Astrocyte of the cerebellum (primary cell): ENCODE results near the gene POU2F2.

Experiments used
- DNase-seq: peaks from one replicate; pipeline ENCODE4 v3.0.0-alpha.2; 2011; ENCODE audit warnings: low read depth
- H3K4me3 ChIP-seq: 2 replicates; pipeline ENCODE4 v1.5.1; 2011; ENCODE audit warnings: mild to moderate bottlenecking, low read depth, low read length, moderate library complexity
- CTCF ChIP-seq: IDR thresholded peaks from 2 replicates; pipeline ENCODE4 v1.5.1; 2012; ENCODE audit warnings: low read length, low read depth, moderate library complexity, mild to moderate bottlenecking; ENCODE audit errors: missing control alignments
- in situ Hi-C: cut with HindIII; loops from 2 replicates; pipeline ENCODE4 v1.10.0; 2017; ENCODE audit warnings: low sequenced_read_pairs

POU2F2 gene

GRCh38 chr19:42156571-42156970, 24.3 kb upstream of the POU2F2 start:
- in situ Hi-C loops, result no loop called here
- no peak overlapping the region for H3K4me3 ChIP-seq
- TF ChIP-seq CTCF, result no peak
- DNase-seq, result no peak

GRCh38 chr19:42155796-42156195, 23.6 kb upstream of the POU2F2 start:
- no peak for TF ChIP-seq CTCF
- no peak for DNase-seq

GRCh38 chr19:42154471-42155323, 22.5 kb upstream of the POU2F2 start:
- in situ Hi-C loops, result no loop called here
- TF ChIP-seq CTCF, result no peak
- no peak overlapping the region for H3K4me3 ChIP-seq
- DNase-seq, result no peak

More at GRCh38 chr19:42155796-42156195, 23.6 kb upstream of the POU2F2 start:
- in situ Hi-C loops, result no loop called here
- H3K4me3 ChIP-seq, result no peak overlapping the region

GRCh38 chr19:42153672-42154433, 21.6 kb upstream of the POU2F2 start:
- DNase-seq, result no peak
- in situ Hi-C loops, result no loop called here
- no peak for TF ChIP-seq CTCF
- no peak overlapping the region for H3K4me3 ChIP-seq

GRCh38 chr19:42152910-42153671, 20.8 kb upstream of the POU2F2 start:
- TF ChIP-seq CTCF, result no peak
- no peak overlapping the region for H3K4me3 ChIP-seq
- in situ Hi-C loops, result no loop called here
- DNase-seq, result no peak
